OCI-LY7 (cell line): ENCODE data around the gene WNT10A. TPM values are rescaled to one million over a fixed set of nuclear protein-coding genes. Genes with fewer than 3 reads are reported as not detected.

Experiments used
- BruUV-seq: library from RNA; stranded (reverse); fragments of 400-500 nt; replicated peaks from 2 replicates; lab custom pipeline; 2021; lab: Mats Ljungman, UMichigan
- CTCF ChIA-PET: fragments of 300-600 bp; sonication (Branson Sonifier 250); formaldehyde crosslinking; loops from one replicate; lab custom pipeline; 2022; ENCODE audit warnings: antibody characterized with exemption; ENCODE audit not compliant: unreplicated experiment; lab: Charles Lee
- POLR2A ChIA-PET: fragments of 300-600 bp; sonication (Branson Sonifier 250); formaldehyde crosslinking; loops from one replicate; lab custom pipeline; 2022; ENCODE audit warnings: antibody characterized with exemption; lab: Charles Lee
- DNase-seq: peaks from one replicate; pipeline ENCODE4 v3.0.0-alpha.2; 2015; ENCODE audit warnings: low spot score
- H2AFZ ChIP-seq: fragments of 200-600 bp; sonication (generic), shearing (Covaris generic); 2 replicates; pipeline ENCODE4 v1.6.1; 2014; ENCODE audit warnings: mild to moderate bottlenecking, antibody characterized with exemption, low read length, moderate library complexity
- H3K27ac ChIP-seq: fragments of 200-600 bp; sonication (generic); 2 replicates; pipeline ENCODE4 v1.5.1; 2014; ENCODE audit warnings: mixed run types, low read depth, mild to moderate bottlenecking, moderate library complexity, low read length, inconsistent platforms; ENCODE audit not compliant: poor library complexity, severe bottlenecking
- H3K36me3 ChIP-seq: fragments of 200-600 bp; sonication (generic); 2 replicates; pipeline ENCODE4 v1.6.1; 2014; ENCODE audit warnings: mild to moderate bottlenecking, antibody characterized with exemption, low read length, moderate library complexity, mixed read lengths; ENCODE audit not compliant: insufficient read depth
- H3K4me1 ChIP-seq: fragments of 200-600 bp; sonication (generic); 2 replicates; pipeline ENCODE4 v1.5.1; 2014; ENCODE audit warnings: mild to moderate bottlenecking, low read length; ENCODE audit not compliant: insufficient read depth, poor library complexity, severe bottlenecking
- H3K4me2 ChIP-seq: fragments of 200-600 bp; sonication (generic); 2 replicates; pipeline ENCODE4 v1.6.1; 2014; ENCODE audit warnings: mild to moderate bottlenecking, low read length
- H3K4me3 ChIP-seq: fragments of 200-600 bp; sonication (generic); 2 replicates; pipeline ENCODE4 v1.5.1; 2014; ENCODE audit warnings: mild to moderate bottlenecking, low read depth, low read length; ENCODE audit not compliant: poor library complexity, severe bottlenecking
- H3K79me2 ChIP-seq: fragments of 200-600 bp; sonication (generic); 2 replicates; pipeline ENCODE4 v1.6.1; 2016; ENCODE audit warnings: low read depth, mild to moderate bottlenecking, low read length, moderate library complexity, mixed read lengths; ENCODE audit not compliant: insufficient read depth
- H3K9me2 ChIP-seq: fragments of 200-600 bp; sonication (generic); 2 replicates; pipeline ENCODE4 v1.6.1; 2016; ENCODE audit warnings: mild to moderate bottlenecking, low read length, mixed read lengths; ENCODE audit not compliant: insufficient read depth
- H3K9me3 ChIP-seq: fragments of 200-600 bp; sonication (generic); 2 replicates; pipeline ENCODE4 v1.6.1; 2014; ENCODE audit warnings: mild to moderate bottlenecking, mixed run types, low read length, mixed read lengths
- H4K20me1 ChIP-seq: fragments of 200-600 bp; sonication (generic); 2 replicates; pipeline ENCODE4 v1.6.1; 2014; ENCODE audit warnings: mild to moderate bottlenecking, antibody characterized with exemption, low read length, moderate library complexity, mixed read lengths; ENCODE audit not compliant: insufficient read depth
- EZH2phosphoT487 ChIP-seq: fragments of 200-600 bp; sonication (generic); IDR thresholded peaks from 2 replicates; pipeline ENCODE4 v1.6.1; 2018; ENCODE audit warnings: low read depth, borderline replicate concordance, mild to moderate bottlenecking, mixed run types, antibody characterized with exemption, low read length, moderate library complexity, mixed read lengths
- intact Hi-C: fragments of 100-400 bp; cut with micrococcal nuclease; formaldehyde crosslinking; loops from one replicate; pipeline ENCODE4 v1.10.0; 2022; ENCODE audit not compliant: unreplicated experiment
- total RNA-seq, 2 experiments: library from RNA; depleted of rRNA in 1 of 2; stranded (reverse); fragments of >200 nt in 1 of 2; shearing (Covaris generic) in 1 of 2; gene quantifications; 2 replicates each; pipeline ENCODE4 v1.2.3, GENCODE V29; 2014 to 2022
- TF ChIP-seq, protein P1 (sequence below): fragments of 200-600 bp; sonication (generic); conservative IDR thresholded peaks from 2 replicates; pipeline ENCODE4 v1.5.1; 2014; ENCODE audit warnings: mild to moderate bottlenecking, antibody characterized with exemption, low read length, moderate library complexity, mixed read lengths

WNT10A gene
- total RNA-seq, 2 experiments from 2014 or later: 5.5 to 11.4 TPM

- peak overlapping the region; percentile 34 for H3K27ac ChIP-seq
- no peaks in the 10 kb centered on the region for H3K79me2 ChIP-seq
- peaks cover 72% of the 10 kb centered on the region for H3K4me1 ChIP-seq
- H3K36me3 ChIP-seq: no peaks in the 10 kb centered on the region
- POLR2A ChIA-PET: interaction anchor here (1.4 to 5.1 kb wide), 4 partner anchors 9 to 17 kb away, joined by 4 to 86 read pairs (median 19); partner anchors contain the start of gene WNT10A
- TF ChIP-seq EZH2phosphoT487: no peak
- TF ChIP-seq, protein P1, sequence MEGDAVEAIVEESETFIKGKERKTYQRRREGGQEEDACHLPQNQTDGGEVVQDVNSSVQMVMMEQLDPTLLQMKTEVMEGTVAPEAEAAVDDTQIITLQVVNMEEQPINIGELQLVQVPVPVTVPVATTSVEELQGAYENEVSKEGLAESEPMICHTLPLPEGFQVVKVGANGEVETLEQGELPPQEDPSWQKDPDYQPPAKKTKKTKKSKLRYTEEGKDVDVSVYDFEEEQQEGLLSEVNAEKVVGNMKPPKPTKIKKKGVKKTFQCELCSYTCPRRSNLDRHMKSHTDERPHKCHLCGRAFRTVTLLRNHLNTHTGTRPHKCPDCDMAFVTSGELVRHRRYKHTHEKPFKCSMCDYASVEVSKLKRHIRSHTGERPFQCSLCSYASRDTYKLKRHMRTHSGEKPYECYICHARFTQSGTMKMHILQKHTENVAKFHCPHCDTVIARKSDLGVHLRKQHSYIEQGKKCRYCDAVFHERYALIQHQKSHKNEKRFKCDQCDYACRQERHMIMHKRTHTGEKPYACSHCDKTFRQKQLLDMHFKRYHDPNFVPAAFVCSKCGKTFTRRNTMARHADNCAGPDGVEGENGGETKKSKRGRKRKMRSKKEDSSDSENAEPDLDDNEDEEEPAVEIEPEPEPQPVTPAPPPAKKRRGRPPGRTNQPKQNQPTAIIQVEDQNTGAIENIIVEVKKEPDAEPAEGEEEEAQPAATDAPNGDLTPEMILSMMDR: no peak
- peak overlapping the region; percentile 51; the same call in 1 of the 2 replicates for H2AFZ ChIP-seq
- H3K4me2 ChIP-seq: peak overlapping the region; percentile 95
- H3K4me3 ChIP-seq: peak overlapping the region; percentile 52
- H4K20me1 ChIP-seq: no peaks in the 10 kb centered on the region
- CTCF ChIA-PET: interaction anchor here (0.8 to 4.1 kb wide), 4 partner anchors 9 to 19 kb away, joined by 3 to 107 read pairs (median 14); partner anchors contain the start of gene WNT10A
- no peaks in the 10 kb centered on the region for H3K9me3 ChIP-seq
- BruUV-seq: no TSS peak
- no peaks in the 10 kb centered on the region for H3K9me2 ChIP-seq
- intact Hi-C loops: loop anchor here (10.0 kb wide), 1 partner anchor 359 kb away; the partner anchor contains the start of genes TUBA4A and TUBA4B
- no peak for DNase-seq
Observed at GRCh38 chr2:218895759-218896500, 15.3 kb downstream of the WNT10A start.

- Histone ChIP-seq H3K27ac (peak overlapping the region; percentile 34), H3K36me3 (no peaks in the 10 kb centered on the region), H3K9me3 (no peaks in the 10 kb centered on the region), H3K4me2 (peak overlapping the region; percentile 95), H3K4me3 (peak overlapping the region; percentile 52), H3K79me2 (no peaks in the 10 kb centered on the region), H3K9me2 (no peaks in the 10 kb centered on the region), H4K20me1 (no peaks in the 10 kb centered on the region), H3K4me1 (peaks cover 69% of the 10 kb centered on the region), H2AFZ (peak overlapping the region; percentile 51; the same call in 1 of the 2 replicates)
- POLR2A ChIA-PET: interaction anchor here (0.8 to 5.1 kb wide), 5 partner anchors 10 to 22 kb away, joined by 3 to 86 read pairs (median 12); partner anchors contain the start of gene WNT10A
- BruUV-seq: no TSS peak
- peak; percentile 76 for DNase-seq
- intact Hi-C loops: loop anchor here (10.0 kb wide), 1 partner anchor 358 kb away; the partner anchor contains the start of genes TUBA4A and TUBA4B
- TF ChIP-seq, protein P1: no peak
- no peak for TF ChIP-seq EZH2phosphoT487
- CTCF ChIA-PET: interaction anchor here (0.8 to 4.1 kb wide), 10 partner anchors 10 to 36 kb away, joined by 3 to 107 read pairs (median 6); partner anchors contain the start of gene WNT10A
Observed at GRCh38 chr2:218896501-218897393, 16.1 kb downstream of the WNT10A start.
